IgD-negative memory B cell (primary cell): ENCODE data around the gene URB2. TPM values are rescaled to one million over a fixed set of nuclear protein-coding genes. Genes with fewer than 3 reads are reported as not detected.

Source experiments
- H3K27ac Mint-ChIP-seq, 3 donors: one replicate each; pipeline ENCODE4 v1.8.0; 2020 to 2022; ENCODE audit warnings: mild to moderate bottlenecking in 3 of 3, mixed read lengths in 3 of 3, moderate library complexity in 1 of 3
- H3K27me3 Mint-ChIP-seq: one replicate; pipeline ENCODE4 v1.8.0; 2021; ENCODE audit warnings: mixed read lengths
- H3K36me3 Mint-ChIP-seq: one replicate; pipeline ENCODE4 v1.8.0; 2020; ENCODE audit warnings: mild to moderate bottlenecking, mixed read lengths
- H3K4me1 Mint-ChIP-seq, 3 donors: one replicate each; pipeline ENCODE4 v1.8.0; 2020 to 2022; ENCODE audit warnings: mixed read lengths in 3 of 3, mild to moderate bottlenecking in 1 of 3
- H3K4me3 Mint-ChIP-seq, 4 donors: one replicate each; pipeline ENCODE4 v1.8.0; 2020 to 2022; ENCODE audit warnings: mild to moderate bottlenecking in 4 of 4, mixed read lengths in 4 of 4, moderate library complexity in 3 of 4
- H3K9me3 Mint-ChIP-seq, 3 donors: one replicate each; pipeline ENCODE4 v1.8.0; 2020 to 2021; ENCODE audit warnings: mixed read lengths in 3 of 3, mild to moderate bottlenecking in 1 of 3
- polyA plus RNA-seq: library from polyadenylated mRNA; unstranded; fragments of 300-500 nt; fragmentation: Illumina TruSeq; gene quantifications from one replicate; pipeline ENCODE4 v1.2.3, GENCODE V29; 2021

The URB2 gene
- polyA plus RNA-seq, 1 donor from 2014 or later, result 5.6 TPM

GRCh38 chr1:229624521-229625070 is 1.5 kb upstream of the URB2 start:
- Mint-ChIP-seq H3K4me1 (peaks cover 23 to 46% (median 37%) of the 10 kb centered on the region in 3 donors), H3K9me3 (no peaks in the 10 kb centered on the region), H3K27ac (peak overlapping the region; percentile 68 to 93 (median 89)), H3K36me3 (no peaks in the 10 kb centered on the region), H3K4me3 (peak overlapping the region; percentile 84 to 97 (median 89)), H3K27me3 (no peaks in the 10 kb centered on the region)

GRCh38 chr1:229625071-229625914 is 754 bp upstream of the URB2 start:
- peaks cover 18 to 42% (median 35%) of the 10 kb centered on the region in 3 donors for H3K4me1 Mint-ChIP-seq
- peak overlapping the region; percentile 84 to 97 (median 89) for H3K4me3 Mint-ChIP-seq

GRCh38 chr1:229627003-229627402 is 956 bp downstream of the URB2 start:
- Mint-ChIP-seq H3K27me3 (no peaks in the 10 kb centered on the region), H3K4me1 (peaks cover 13 to 44% (median 37%) of the 10 kb centered on the region in 3 donors), H3K36me3 (peaks cover 4% of the 10 kb centered on the region), H3K4me3 (peak overlapping the region; percentile 92 to 99 (median 98)), H3K27ac (peak overlapping the region; percentile 79 to 96 (median 93)), H3K9me3 (no peaks in the 10 kb centered on the region)

More at GRCh38 chr1:229625071-229625914, 754 bp upstream of the URB2 start:
- H3K27me3 Mint-ChIP-seq, result no peaks in the 10 kb centered on the region
- peaks cover 4% of the 10 kb centered on the region for H3K36me3 Mint-ChIP-seq
- no peaks in the 10 kb centered on the region for H3K9me3 Mint-ChIP-seq
- H3K27ac Mint-ChIP-seq, result peak overlapping the region; percentile 68 to 93 (median 89)

GRCh38 chr1:229629261-229629660 is 3.2 kb downstream of the URB2 start:
- Mint-ChIP-seq H3K36me3 (peaks cover 4% of the 10 kb centered on the region), H3K27me3 (no peaks in the 10 kb centered on the region), H3K4me1 (peaks cover 13 to 38% (median 21%) of the 10 kb centered on the region in 3 donors), H3K4me3 (peak overlapping the region in 1 of 4 donors; percentile 14), H3K9me3 (no peaks in the 10 kb centered on the region), H3K27ac (no peak overlapping the region)

- no peak overlapping the region for H3K27ac Mint-ChIP-seq
- H3K36me3 Mint-ChIP-seq, result peaks cover 7% of the 10 kb centered on the region
- no peaks in the 10 kb centered on the region for H3K27me3 Mint-ChIP-seq
- H3K4me3 Mint-ChIP-seq, result peak overlapping the region in 1 of 4 donors; percentile 29
- no peaks in the 10 kb centered on the region for H3K9me3 Mint-ChIP-seq
- H3K4me1 Mint-ChIP-seq, result peaks cover 9 to 32% (median 12%) of the 10 kb centered on the region in 3 donors
These were observed 5.1 kb downstream of the URB2 start for GRCh38 chr1:229631148-229631547.

GRCh38 chr1:229631966-229632365 is 5.9 kb downstream of the URB2 start:
- Mint-ChIP-seq H3K27ac (no peak overlapping the region), H3K4me1 (peaks cover 7 to 25% (median 9%) of the 10 kb centered on the region in 3 donors), H3K9me3 (no peaks in the 10 kb centered on the region), H3K27me3 (no peaks in the 10 kb centered on the region), H3K4me3 (no peak overlapping the region), H3K36me3 (peaks cover 7% of the 10 kb centered on the region)

- no peak overlapping the region for H3K27ac Mint-ChIP-seq
- peak overlapping the region in 1 of 4 donors; percentile 39 for H3K4me3 Mint-ChIP-seq
- H3K27me3 Mint-ChIP-seq, result no peaks in the 10 kb centered on the region
- H3K9me3 Mint-ChIP-seq, result no peaks in the 10 kb centered on the region
- peaks cover 0 to 13% (median 4%) of the 10 kb centered on the region in 3 donors for H3K4me1 Mint-ChIP-seq
- peaks cover 8% of the 10 kb centered on the region for H3K36me3 Mint-ChIP-seq
These were observed 10.0 kb downstream of the URB2 start for GRCh38 chr1:229636042-229636441.

- Mint-ChIP-seq H3K36me3 (peaks cover 8% of the 10 kb centered on the region), H3K27ac (peak overlapping the region in 1 of 3 donors; percentile 91), H3K27me3 (no peaks in the 10 kb centered on the region), H3K9me3 (no peaks in the 10 kb centered on the region), H3K4me3 (no peak overlapping the region), H3K4me1 (peaks cover 1 to 7% (median 2%) of the 10 kb centered on the region in 3 donors)
These were observed 11.7 kb downstream of the URB2 start for GRCh38 chr1:229637746-229638145.

GRCh38 chr1:229640455-229640854 is 14.4 kb downstream of the URB2 start:
- Mint-ChIP-seq H3K36me3 (peaks cover 8% of the 10 kb centered on the region), H3K27ac (no peak overlapping the region), H3K27me3 (no peaks in the 10 kb centered on the region), H3K4me3 (no peak overlapping the region), H3K4me1 (peaks cover 11 to 19% (median 13%) of the 10 kb centered on the region in 3 donors), H3K9me3 (no peaks in the 10 kb centered on the region)

- no peaks in the 10 kb centered on the region for H3K9me3 Mint-ChIP-seq
- peaks cover 11 to 19% (median 13%) of the 10 kb centered on the region in 3 donors for H3K4me1 Mint-ChIP-seq
- H3K27ac Mint-ChIP-seq, result no peak overlapping the region
- H3K36me3 Mint-ChIP-seq, result peaks cover 5% of the 10 kb centered on the region
- H3K27me3 Mint-ChIP-seq, result no peaks in the 10 kb centered on the region
- no peak overlapping the region for H3K4me3 Mint-ChIP-seq
These were observed 15.3 kb downstream of the URB2 start for GRCh38 chr1:229641306-229641705.

- Mint-ChIP-seq H3K27ac (no peak overlapping the region), H3K36me3 (peaks cover 2% of the 10 kb centered on the region), H3K9me3 (no peaks in the 10 kb centered on the region)
These were observed 16.3 kb downstream of the URB2 start for GRCh38 chr1:229642376-229642775.

GRCh38 chr1:229642970-229643369 is 16.9 kb downstream of the URB2 start:
- Mint-ChIP-seq H3K27me3 (no peaks in the 10 kb centered on the region), H3K36me3 (no peaks in the 10 kb centered on the region), H3K4me3 (no peak overlapping the region), H3K4me1 (peaks cover 11 to 19% (median 13%) of the 10 kb centered on the region in 3 donors), H3K27ac (no peak overlapping the region), H3K9me3 (no peaks in the 10 kb centered on the region)

More at GRCh38 chr1:229642376-229642775, 16.3 kb downstream of the URB2 start:
- Mint-ChIP-seq H3K4me1 (peaks cover 11 to 19% (median 13%) of the 10 kb centered on the region in 3 donors), H3K4me3 (peak overlapping the region in 2 of 4 donors; percentile 28 to 49), H3K27me3 (no peaks in the 10 kb centered on the region)

- no peaks in the 10 kb centered on the region for H3K36me3 Mint-ChIP-seq
- peak overlapping the region in 2 of 4 donors; percentile 30 to 44 for H3K4me3 Mint-ChIP-seq
- H3K27ac Mint-ChIP-seq, result peak overlapping the region in 1 of 3 donors; percentile 87
- H3K4me1 Mint-ChIP-seq, result peaks cover 11 to 19% (median 13%) of the 10 kb centered on the region in 3 donors
- H3K27me3 Mint-ChIP-seq, result no peaks in the 10 kb centered on the region
- H3K9me3 Mint-ChIP-seq, result no peaks in the 10 kb centered on the region
These were observed 18.1 kb downstream of the URB2 start for GRCh38 chr1:229643996-229644745.

GRCh38 chr1:229645324-229645993 is 19.4 kb downstream of the URB2 start:
- H3K4me3 Mint-ChIP-seq, result no peak overlapping the region
- H3K27ac Mint-ChIP-seq, result no peak overlapping the region
- H3K9me3 Mint-ChIP-seq, result no peaks in the 10 kb centered on the region
- no peaks in the 10 kb centered on the region for H3K27me3 Mint-ChIP-seq
- H3K4me1 Mint-ChIP-seq, result peaks cover 11 to 19% (median 13%) of the 10 kb centered on the region in 3 donors
- no peaks in the 10 kb centered on the region for H3K36me3 Mint-ChIP-seq
